Measurements from ENCODE around the gene OSER1.

DNA sequence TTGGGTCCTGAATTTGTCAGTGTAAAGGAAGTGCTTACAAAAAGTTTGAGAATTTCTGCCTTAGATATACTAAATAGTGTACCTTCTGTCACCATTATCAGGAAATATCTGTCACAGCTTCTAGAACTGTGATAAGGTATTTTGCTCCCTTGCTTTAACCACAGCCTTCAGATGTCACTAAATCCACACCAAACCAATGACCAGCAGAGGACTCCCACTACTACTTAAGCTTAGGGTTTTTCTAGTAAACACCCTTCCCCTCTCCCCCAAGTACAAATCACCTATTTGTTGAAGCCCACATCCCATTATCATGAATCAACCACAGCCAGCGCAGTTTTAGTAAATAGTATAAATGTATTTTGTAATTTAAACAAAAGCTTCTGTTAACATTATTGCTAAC, 15.0 kb downstream of the OSER1 start:
- TF ChIP-seq, protein P1, sequence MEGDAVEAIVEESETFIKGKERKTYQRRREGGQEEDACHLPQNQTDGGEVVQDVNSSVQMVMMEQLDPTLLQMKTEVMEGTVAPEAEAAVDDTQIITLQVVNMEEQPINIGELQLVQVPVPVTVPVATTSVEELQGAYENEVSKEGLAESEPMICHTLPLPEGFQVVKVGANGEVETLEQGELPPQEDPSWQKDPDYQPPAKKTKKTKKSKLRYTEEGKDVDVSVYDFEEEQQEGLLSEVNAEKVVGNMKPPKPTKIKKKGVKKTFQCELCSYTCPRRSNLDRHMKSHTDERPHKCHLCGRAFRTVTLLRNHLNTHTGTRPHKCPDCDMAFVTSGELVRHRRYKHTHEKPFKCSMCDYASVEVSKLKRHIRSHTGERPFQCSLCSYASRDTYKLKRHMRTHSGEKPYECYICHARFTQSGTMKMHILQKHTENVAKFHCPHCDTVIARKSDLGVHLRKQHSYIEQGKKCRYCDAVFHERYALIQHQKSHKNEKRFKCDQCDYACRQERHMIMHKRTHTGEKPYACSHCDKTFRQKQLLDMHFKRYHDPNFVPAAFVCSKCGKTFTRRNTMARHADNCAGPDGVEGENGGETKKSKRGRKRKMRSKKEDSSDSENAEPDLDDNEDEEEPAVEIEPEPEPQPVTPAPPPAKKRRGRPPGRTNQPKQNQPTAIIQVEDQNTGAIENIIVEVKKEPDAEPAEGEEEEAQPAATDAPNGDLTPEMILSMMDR (conservative IDR thresholded peaks at IDR 0.05; ENCODE audit: low read depth, low read length) = no peak
- TF ChIP-seq EZH2 (IDR thresholded peaks at IDR 0.05; ENCODE audit: low read length, unreplicated experiment) (no peak), EZH2phosphoT487 (IDR thresholded peaks at IDR 0.05; ENCODE audit: borderline replicate concordance, low read length) (no peak)
